ENCODE results near the gene IGFBP7.

Gene IGFBP7

GRCh38 chr4:57109847-57110639, at the start of gene IGFBP7:
IGFBP7 (minus strand) TSS chr4:57110385; CDS start chr4:57110351, 34 bp downstream.
- no peak for TF ChIP-seq CTCF (IDR thresholded peaks at IDR 0.05; ENCODE audit: insufficient read depth, low read length, missing control alignments)
- DNase-seq (ENCODE audit: low read depth, low spot score): no peak
- peak within 1 kb of the TSS; percentile 82 for H3K4me3 ChIP-seq (ENCODE audit: low read depth, low read length)
- CTCF ChIA-PET: interaction anchor here (1.0 to 1.6 kb wide), 5 partner anchors 9 to 86 kb away, joined by 3 to 7 read pairs (median 4); no protein-coding TSS in a partner anchor
- POLR2A ChIA-PET: interaction anchor here (0.7 to 1.9 kb wide), 12 partner anchors 8 to 132 kb away, joined by 3 to 18 read pairs (median 4); partner anchors contain the start of gene NOA1

- CTCF ChIA-PET: interaction anchor here (1.0 to 1.7 kb wide), 4 partner anchors 10 to 267 kb away, joined by 3 to 5 read pairs (median 4); no protein-coding TSS in a partner anchor
- POLR2A ChIA-PET: interaction anchor here (0.7 kb wide), 1 partner anchor 266 kb away, joined by 3 read pairs; no protein-coding TSS in a partner anchor
- no peak overlapping the region for H3K4me3 ChIP-seq (ENCODE audit: low read depth, low read length)
- TF ChIP-seq CTCF (IDR thresholded peaks at IDR 0.05; ENCODE audit: insufficient read depth, low read length, missing control alignments): no peak
- no peak for DNase-seq (ENCODE audit: low read depth, low spot score)
Observed at GRCh38 chr4:57159866-57160265, 49.7 kb upstream of the IGFBP7 start.

GRCh38 chr4:57158762-57159161, 48.6 kb upstream of the IGFBP7 start:
- DNase-seq (ENCODE audit: low read depth, low spot score): no peak
- ChIA-PET POLR2A (no interaction called here), CTCF (interaction anchor here (0.9 to 1.7 kb wide), 2 partner anchors 32 to 121 kb away, joined by 4 to 6 read pairs; no protein-coding TSS in a partner anchor)
- no peak for TF ChIP-seq CTCF (IDR thresholded peaks at IDR 0.05; ENCODE audit: insufficient read depth, low read length, missing control alignments)
- H3K4me3 ChIP-seq (ENCODE audit: low read depth, low read length): no peak overlapping the region

GRCh38 chr4:57158221-57158620, 48.0 kb upstream of the IGFBP7 start:
- POLR2A ChIA-PET: no interaction called here
- no peak for DNase-seq (ENCODE audit: low read depth, low spot score)
- CTCF ChIA-PET: interaction anchor here (2.3 kb wide), 1 partner anchor 120 kb away, joined by 11 read pairs; no protein-coding TSS in a partner anchor
- no peak overlapping the region for H3K4me3 ChIP-seq (ENCODE audit: low read depth, low read length)
- TF ChIP-seq CTCF (IDR thresholded peaks at IDR 0.05; ENCODE audit: insufficient read depth, low read length, missing control alignments): no peak

- H3K4me3 ChIP-seq (ENCODE audit: low read depth, low read length): no peak overlapping the region
- TF ChIP-seq CTCF (IDR thresholded peaks at IDR 0.05; ENCODE audit: insufficient read depth, low read length, missing control alignments): no peak
- ChIA-PET POLR2A (no interaction called here), CTCF (interaction anchor here (1.6 to 2.3 kb wide), 2 partner anchors 120 to 269 kb away, joined by 7 to 11 read pairs; no protein-coding TSS in a partner anchor)
- no peak for DNase-seq (ENCODE audit: low read depth, low spot score)
Observed at GRCh38 chr4:57157596-57158137, 47.5 kb upstream of the IGFBP7 start.

Data from AG04449 (cell line).